ENCODE results near the gene FGF12.

FGF12 gene

DNA sequence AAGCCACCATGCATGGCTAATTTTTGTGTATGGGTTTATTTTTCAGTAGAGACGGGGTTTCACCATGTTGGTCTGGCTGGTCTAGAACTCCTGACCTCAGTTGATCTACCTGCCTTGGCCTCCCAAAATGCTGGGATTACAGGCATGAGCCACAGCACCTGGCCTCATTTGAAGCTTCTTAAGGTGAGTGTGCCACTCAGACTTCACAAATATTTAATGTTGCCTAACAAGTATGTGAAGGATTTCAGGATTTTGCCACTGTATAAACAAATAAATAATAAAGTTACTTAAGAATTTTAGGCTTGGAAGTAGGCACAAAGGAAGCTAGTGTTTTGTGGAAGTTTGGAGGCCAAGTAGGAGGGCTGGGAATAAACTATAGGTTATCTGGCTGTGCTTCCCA is 73.5 kb downstream of the FGF12 start:
- TF ChIP-seq, protein P1, sequence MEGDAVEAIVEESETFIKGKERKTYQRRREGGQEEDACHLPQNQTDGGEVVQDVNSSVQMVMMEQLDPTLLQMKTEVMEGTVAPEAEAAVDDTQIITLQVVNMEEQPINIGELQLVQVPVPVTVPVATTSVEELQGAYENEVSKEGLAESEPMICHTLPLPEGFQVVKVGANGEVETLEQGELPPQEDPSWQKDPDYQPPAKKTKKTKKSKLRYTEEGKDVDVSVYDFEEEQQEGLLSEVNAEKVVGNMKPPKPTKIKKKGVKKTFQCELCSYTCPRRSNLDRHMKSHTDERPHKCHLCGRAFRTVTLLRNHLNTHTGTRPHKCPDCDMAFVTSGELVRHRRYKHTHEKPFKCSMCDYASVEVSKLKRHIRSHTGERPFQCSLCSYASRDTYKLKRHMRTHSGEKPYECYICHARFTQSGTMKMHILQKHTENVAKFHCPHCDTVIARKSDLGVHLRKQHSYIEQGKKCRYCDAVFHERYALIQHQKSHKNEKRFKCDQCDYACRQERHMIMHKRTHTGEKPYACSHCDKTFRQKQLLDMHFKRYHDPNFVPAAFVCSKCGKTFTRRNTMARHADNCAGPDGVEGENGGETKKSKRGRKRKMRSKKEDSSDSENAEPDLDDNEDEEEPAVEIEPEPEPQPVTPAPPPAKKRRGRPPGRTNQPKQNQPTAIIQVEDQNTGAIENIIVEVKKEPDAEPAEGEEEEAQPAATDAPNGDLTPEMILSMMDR (IDR thresholded peaks at IDR 0.05; ENCODE audit: borderline replicate concordance, control extremely low read depth, extremely low read depth, insufficient read depth, missing control alignments): no peak
- in situ Hi-C loops (cut with MboI; ENCODE audit: low sequenced_read_pairs, unreplicated experiment): no loop called here
- DNase-seq (ENCODE audit: low spot score): no peak

DNA sequence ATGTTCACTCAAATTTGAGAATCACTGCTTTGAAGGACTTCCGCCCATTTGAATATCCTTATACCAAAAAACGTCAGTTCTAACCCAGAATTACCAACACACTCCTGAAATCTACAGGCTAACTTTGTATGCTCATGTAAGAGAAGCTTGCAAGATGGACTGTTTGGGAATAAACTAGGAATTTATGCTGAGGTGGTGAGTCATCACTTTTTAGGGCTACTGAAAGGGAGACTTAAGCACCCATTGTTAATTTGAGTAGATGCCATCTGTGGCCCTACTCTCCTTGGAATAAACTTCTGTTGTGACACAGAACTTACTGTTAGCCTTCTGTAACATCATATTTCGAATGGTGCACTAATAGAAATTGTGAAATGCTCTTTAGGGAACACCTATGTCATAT is 74.6 kb downstream of the FGF12 start:
- TF ChIP-seq, protein P1 (IDR thresholded peaks at IDR 0.05; ENCODE audit: borderline replicate concordance, control extremely low read depth, extremely low read depth, insufficient read depth, missing control alignments): no peak
- in situ Hi-C loops (cut with MboI; ENCODE audit: low sequenced_read_pairs, unreplicated experiment): no loop called here
- no peak for DNase-seq (ENCODE audit: low spot score)

DNA sequence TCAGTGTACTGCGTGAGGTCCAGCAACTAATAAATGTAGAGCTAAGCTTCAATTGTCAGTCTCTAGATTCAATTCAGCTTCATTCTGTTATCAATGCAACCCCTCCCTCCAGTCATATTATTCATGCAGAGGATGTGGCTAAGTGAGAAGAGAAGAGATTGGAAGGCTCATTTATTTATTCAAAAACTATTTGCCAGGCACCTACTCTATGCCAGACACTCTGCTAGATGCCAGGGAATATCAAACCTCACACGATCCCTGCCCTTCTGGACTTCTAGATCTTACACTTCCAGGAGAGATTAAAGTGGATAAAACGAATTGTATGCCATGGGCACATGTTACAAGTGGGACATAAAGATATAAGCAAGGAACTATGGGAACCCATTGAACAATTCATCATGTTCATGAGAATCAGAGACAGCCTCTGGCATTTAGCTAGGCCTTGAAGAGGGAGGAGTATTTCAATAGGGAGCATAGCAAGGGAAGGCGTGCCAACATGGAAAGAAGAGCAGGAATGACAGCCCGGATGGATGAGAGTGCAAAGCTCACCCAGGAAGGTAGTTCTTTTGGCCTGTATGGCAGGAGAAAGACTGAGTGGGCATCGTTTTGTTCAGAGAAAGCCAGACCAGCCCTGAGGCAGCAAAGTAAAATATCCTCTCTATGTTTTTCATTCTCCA is 75.4 kb downstream of the FGF12 start:
- TF ChIP-seq, protein P1 (IDR thresholded peaks at IDR 0.05; ENCODE audit: borderline replicate concordance, control extremely low read depth, extremely low read depth, insufficient read depth, missing control alignments): no peak
- in situ Hi-C loops (cut with MboI; ENCODE audit: low sequenced_read_pairs, unreplicated experiment): no loop called here
- DNase-seq (ENCODE audit: low spot score): no peak

DNA sequence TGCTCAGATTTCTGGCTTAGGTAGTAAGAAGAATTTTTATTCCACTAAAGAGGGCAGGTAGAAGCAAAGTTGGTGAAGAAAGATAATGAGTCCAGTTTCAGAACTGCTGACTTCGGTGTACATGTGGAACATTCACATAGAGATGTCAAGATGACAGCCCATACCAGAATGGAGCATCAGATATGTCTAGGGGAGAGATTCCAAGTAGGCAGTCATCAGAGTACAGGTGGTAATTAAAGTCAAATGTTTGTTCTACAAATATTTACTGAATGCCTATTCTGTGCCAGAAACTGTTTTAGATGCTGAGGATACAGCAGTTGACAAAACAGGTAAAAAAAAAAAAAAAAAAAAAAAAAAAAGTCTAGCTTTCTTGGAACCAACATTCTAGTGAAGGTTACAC is 81.9 kb downstream of the FGF12 start:
- no peak for DNase-seq (ENCODE audit: low spot score)
- in situ Hi-C loops (cut with MboI; ENCODE audit: low sequenced_read_pairs, unreplicated experiment): no loop called here
- TF ChIP-seq, protein P1 (IDR thresholded peaks at IDR 0.05; ENCODE audit: borderline replicate concordance, control extremely low read depth, extremely low read depth, insufficient read depth, missing control alignments): no peak

DNA sequence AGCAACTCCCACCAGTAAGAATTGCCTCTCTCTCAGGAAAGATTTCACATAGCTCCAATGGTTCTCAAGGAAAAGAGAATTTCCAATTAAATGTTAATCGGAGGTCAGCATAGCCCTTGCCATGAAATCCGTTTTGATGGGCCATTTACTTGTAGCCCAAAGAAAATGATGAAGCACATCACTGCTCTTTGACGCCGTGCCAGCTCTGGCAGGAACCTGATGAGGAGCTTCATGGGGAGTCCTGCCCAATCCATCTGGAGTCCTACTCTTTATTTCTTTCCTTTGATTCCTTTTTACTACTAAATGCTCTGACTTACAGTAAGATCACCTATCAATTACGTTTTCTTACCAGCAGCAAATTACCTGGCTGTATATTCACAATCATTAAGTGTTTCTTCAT is 84.7 kb downstream of the FGF12 start:
- TF ChIP-seq, protein P1 (IDR thresholded peaks at IDR 0.05; ENCODE audit: borderline replicate concordance, control extremely low read depth, extremely low read depth, insufficient read depth, missing control alignments): no peak
- in situ Hi-C loops (cut with MboI; ENCODE audit: low sequenced_read_pairs, unreplicated experiment): no loop called here

DNA sequence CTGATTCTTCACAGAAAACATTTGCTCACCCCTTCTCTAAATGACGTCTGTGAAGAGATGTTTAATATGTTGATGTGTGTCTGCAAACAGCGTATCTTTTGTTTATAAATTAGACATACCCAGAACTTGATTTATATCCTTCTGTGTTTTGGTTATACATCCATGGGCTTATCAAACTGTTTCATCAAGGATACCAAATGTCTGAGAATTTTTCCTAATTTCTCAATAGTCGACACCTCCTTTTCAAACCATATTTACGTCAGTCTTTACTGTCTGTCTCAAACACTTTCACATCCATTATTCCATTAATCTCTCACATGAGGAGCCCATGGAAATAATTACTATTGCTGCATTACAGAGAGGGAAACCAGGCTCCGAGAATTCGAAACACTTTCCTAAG is 85.4 kb downstream of the FGF12 start:
- in situ Hi-C loops (cut with MboI; ENCODE audit: low sequenced_read_pairs, unreplicated experiment): no loop called here
- no peak for DNase-seq (ENCODE audit: low spot score)
- TF ChIP-seq, protein P1 (IDR thresholded peaks at IDR 0.05; ENCODE audit: borderline replicate concordance, control extremely low read depth, extremely low read depth, insufficient read depth, missing control alignments): no peak

More for the DNA sequence above, 84.7 kb downstream of the FGF12 start:
- no peak for DNase-seq (ENCODE audit: low spot score)
